Renal cortex interstitium (tissue), 15 donors: Measurements from ENCODE around the gene STRIP1. TPM values are rescaled to one million over a fixed set of nuclear protein-coding genes. Genes with fewer than 3 reads are reported as not detected.

Experiments used
- DNase-seq, 11 donors: peaks; one replicate each; pipeline ENCODE4 v3.0.0-alpha.2; 2013; ENCODE audit warnings: low read depth in 9 of 11, low spot score in 4 of 11; ENCODE audit errors: extremely low read depth in 1 of 11
- long read RNA-seq, 16 experiments: transcript quantifications; one replicate each; lab custom pipeline, GENCODE V29; 2026
- polyA plus RNA-seq, 3 donors: library from polyadenylated mRNA; unstranded; fragments of 120-200 nt; gene quantifications; one replicate each; pipeline ENCODE4 v1.2.1, GENCODE V29; 2013; ENCODE audit not compliant: insufficient read length in 3 of 3

The STRIP1 gene
- polyA plus RNA-seq = 10 to 100 TPM; 43.6 to 54.7 (median 47.0) TPM
- long read RNA-seq, donor 1, partial matches to known transcripts = 9 of 10 reads
- long read RNA-seq, donor 1, other reads (novel, unspliced or antisense) = 0 of 10 reads
- long read RNA-seq, donor 2, partial matches to known transcripts = 12 of 14 reads
- long read RNA-seq, donor 2, other reads (novel, unspliced or antisense) = 0 of 14 reads
- long read RNA-seq, donor 3, partial matches to known transcripts = 0 of 2 reads
- long read RNA-seq, donor 3, other reads (novel, unspliced or antisense) = 0 of 2 reads
- long read RNA-seq, donor 4, partial matches to known transcripts = 0 of 2 reads
- long read RNA-seq, donor 4, other reads (novel, unspliced or antisense) = 0 of 2 reads
- long read RNA-seq, donor 5 = 0 reads
- long read RNA-seq, donor 6, partial matches to known transcripts = 6 of 10 reads
- long read RNA-seq, donor 6, other reads (novel, unspliced or antisense) = 0 of 10 reads
- long read RNA-seq, donor 7, partial matches to known transcripts = 5 of 7 reads
- long read RNA-seq, donor 7, other reads (novel, unspliced or antisense) = 0 of 7 reads
- long read RNA-seq, donor 8, partial matches to known transcripts = 0 of 2 reads
- long read RNA-seq, donor 8, other reads (novel, unspliced or antisense) = 0 of 2 reads
- long read RNA-seq, donor 9, partial matches to known transcripts = 7 of 9 reads
- long read RNA-seq, donor 9, other reads (novel, unspliced or antisense) = 0 of 9 reads
- long read RNA-seq, donor 10, partial matches to known transcripts = 0 of 3 reads
- long read RNA-seq, donor 10, other reads (novel, unspliced or antisense) = 0 of 3 reads
- long read RNA-seq, donor 11, partial matches to known transcripts = 0 of 3 reads
- long read RNA-seq, donor 11, other reads (novel, unspliced or antisense) = 0 of 3 reads
- long read RNA-seq, donor 12, partial matches to known transcripts = 0 of 3 reads
- long read RNA-seq, donor 12, other reads (novel, unspliced or antisense) = 0 of 3 reads
- long read RNA-seq, donor 13, partial matches to known transcripts = 17 of 21 reads
- long read RNA-seq, donor 13, other reads (novel, unspliced or antisense) = 0 of 21 reads
- long read RNA-seq, donor 14, partial matches to known transcripts = 0 of 1 reads
- long read RNA-seq, donor 14, other reads (novel, unspliced or antisense) = 0 of 1 reads
- long read RNA-seq, donor 15 = 0 reads
- long read RNA-seq, donor 16, partial matches to known transcripts = 34 of 38 reads
- long read RNA-seq, donor 16, other reads (novel, unspliced or antisense) = 0 of 38 reads

- peak; percentile 85 to 95 (median 93) for DNase-seq
Measured at GRCh38 chr1:110034451-110035235, at the start of gene STRIP1. Gene STRIP1 (plus strand): TSS chr1:110034624. CDS start chr1:110034638, 14 bp downstream.

- peak in 3 of 11 donors; percentile 22 to 41 (median 28) for DNase-seq
Measured at GRCh38 chr1:109985247-109986053, 49.0 kb upstream of the STRIP1 start.

GRCh38 chr1:109986054-109986444 is 48.4 kb upstream of the STRIP1 start:
- no peak for DNase-seq

- no peak for DNase-seq
Measured at GRCh38 chr1:109988349-109988914, 46.0 kb upstream of the STRIP1 start.

- no peak for DNase-seq
Measured at GRCh38 chr1:109989506-109990301, 44.7 kb upstream of the STRIP1 start.

- DNase-seq = no peak
Measured at GRCh38 chr1:109990302-109990653, 44.1 kb upstream of the STRIP1 start.

GRCh38 chr1:109991400-109991925 is 43.0 kb upstream of the STRIP1 start:
- no peak for DNase-seq

GRCh38 chr1:109993885-109994284 is 40.5 kb upstream of the STRIP1 start:
- DNase-seq = no peak

- no peak for DNase-seq
Measured at GRCh38 chr1:109994654-109995053, 39.8 kb upstream of the STRIP1 start.

- no peak for DNase-seq
Measured at GRCh38 chr1:109995536-109995935, 38.9 kb upstream of the STRIP1 start.

- DNase-seq = no peak
Measured at GRCh38 chr1:109996476-109996875, 37.9 kb upstream of the STRIP1 start.

GRCh38 chr1:109997204-109997866 is 37.1 kb upstream of the STRIP1 start:
- no peak for DNase-seq

- DNase-seq = no peak
Measured at GRCh38 chr1:109997867-109998229, 36.6 kb upstream of the STRIP1 start.

GRCh38 chr1:110002695-110003094 is 31.7 kb upstream of the STRIP1 start:
- DNase-seq = no peak

- peak in 9 of 11 donors; percentile 32 to 75 (median 46) for DNase-seq
Measured at GRCh38 chr1:110003747-110004428, 30.5 kb upstream of the STRIP1 start.
